Loucy (cell line): ENCODE measurements around the gene TOR4A.

ENCODE experiments used
- EZH2phosphoT487 ChIP-seq: fragments of 200-600 bp; IDR thresholded peaks from 2 replicates; pipeline ENCODE4 v1.6.1; 2018; ENCODE audit warnings: antibody characterized with exemption, mild to moderate bottlenecking, moderate library complexity, borderline replicate concordance
- TF ChIP-seq, protein P1 (sequence below): fragments of 200-600 bp; sonication (generic); conservative IDR thresholded peaks from 2 replicates; pipeline ENCODE4 v1.5.1; 2014; ENCODE audit warnings: mild to moderate bottlenecking, antibody characterized with exemption, low read length

GRCh38 chr9:137266162-137266527, 11.4 kb upstream of the TOR4A start:
- TF ChIP-seq, protein P1, sequence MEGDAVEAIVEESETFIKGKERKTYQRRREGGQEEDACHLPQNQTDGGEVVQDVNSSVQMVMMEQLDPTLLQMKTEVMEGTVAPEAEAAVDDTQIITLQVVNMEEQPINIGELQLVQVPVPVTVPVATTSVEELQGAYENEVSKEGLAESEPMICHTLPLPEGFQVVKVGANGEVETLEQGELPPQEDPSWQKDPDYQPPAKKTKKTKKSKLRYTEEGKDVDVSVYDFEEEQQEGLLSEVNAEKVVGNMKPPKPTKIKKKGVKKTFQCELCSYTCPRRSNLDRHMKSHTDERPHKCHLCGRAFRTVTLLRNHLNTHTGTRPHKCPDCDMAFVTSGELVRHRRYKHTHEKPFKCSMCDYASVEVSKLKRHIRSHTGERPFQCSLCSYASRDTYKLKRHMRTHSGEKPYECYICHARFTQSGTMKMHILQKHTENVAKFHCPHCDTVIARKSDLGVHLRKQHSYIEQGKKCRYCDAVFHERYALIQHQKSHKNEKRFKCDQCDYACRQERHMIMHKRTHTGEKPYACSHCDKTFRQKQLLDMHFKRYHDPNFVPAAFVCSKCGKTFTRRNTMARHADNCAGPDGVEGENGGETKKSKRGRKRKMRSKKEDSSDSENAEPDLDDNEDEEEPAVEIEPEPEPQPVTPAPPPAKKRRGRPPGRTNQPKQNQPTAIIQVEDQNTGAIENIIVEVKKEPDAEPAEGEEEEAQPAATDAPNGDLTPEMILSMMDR: no peak
- no peak for TF ChIP-seq EZH2phosphoT487
